Measurements from ENCODE around the gene TRAF3. TPM values are rescaled to one million over a fixed set of nuclear protein-coding genes. Genes with fewer than 3 reads are reported as not detected.

TRAF3 gene
- total RNA-seq, 1 donor from 2014 or later = 16.7 TPM

GRCh38 chr14:102758087-102758486 lies 19.2 kb upstream of the TRAF3 start:
- Mint-ChIP-seq H3K9me3 (ENCODE audit: unreplicated experiment) (peaks cover 1% of the 10 kb centered on the region), H3K27ac (ENCODE audit: unreplicated experiment) (no peak overlapping the region), H3K36me3 (ENCODE audit: unreplicated experiment) (no peaks in the 10 kb centered on the region), H3K4me1 (ENCODE audit: low read depth, unreplicated experiment) (peaks cover 15% of the 10 kb centered on the region), H3K4me3 (ENCODE audit: unreplicated experiment) (no peak overlapping the region), H3K27me3 (ENCODE audit: unreplicated experiment) (no peaks in the 10 kb centered on the region)
- DNase-seq = no peak
- TF ChIP-seq CTCF (IDR thresholded peaks at IDR 0.05; ENCODE audit: partially characterized antibody, unreplicated experiment) = no peak

- H3K4me1 Mint-ChIP-seq (ENCODE audit: low read depth, unreplicated experiment) = peaks cover 13% of the 10 kb centered on the region
- no peak for TF ChIP-seq CTCF (IDR thresholded peaks at IDR 0.05; ENCODE audit: partially characterized antibody, unreplicated experiment)
- H3K27me3 Mint-ChIP-seq (ENCODE audit: unreplicated experiment) = no peaks in the 10 kb centered on the region
- no peak overlapping the region for H3K27ac Mint-ChIP-seq (ENCODE audit: unreplicated experiment)
- no peak for DNase-seq
- no peak overlapping the region for H3K4me3 Mint-ChIP-seq (ENCODE audit: unreplicated experiment)
- H3K36me3 Mint-ChIP-seq (ENCODE audit: unreplicated experiment) = no peaks in the 10 kb centered on the region
- peaks cover 1% of the 10 kb centered on the region for H3K9me3 Mint-ChIP-seq (ENCODE audit: unreplicated experiment)
Observed at GRCh38 chr14:102759456-102760187, 17.6 kb upstream of the TRAF3 start.

GRCh38 chr14:102760496-102761193 lies 16.6 kb upstream of the TRAF3 start:
- DNase-seq = no peak
- no peaks in the 10 kb centered on the region for H3K36me3 Mint-ChIP-seq (ENCODE audit: unreplicated experiment)
- peaks cover 1% of the 10 kb centered on the region for H3K9me3 Mint-ChIP-seq (ENCODE audit: unreplicated experiment)
- no peak for TF ChIP-seq CTCF (IDR thresholded peaks at IDR 0.05; ENCODE audit: partially characterized antibody, unreplicated experiment)
- peaks cover 13% of the 10 kb centered on the region for H3K4me1 Mint-ChIP-seq (ENCODE audit: low read depth, unreplicated experiment)
- H3K27me3 Mint-ChIP-seq (ENCODE audit: unreplicated experiment) = no peaks in the 10 kb centered on the region
- no peak overlapping the region for H3K27ac Mint-ChIP-seq (ENCODE audit: unreplicated experiment)
- H3K4me3 Mint-ChIP-seq (ENCODE audit: unreplicated experiment) = no peak overlapping the region

- Mint-ChIP-seq H3K27ac (ENCODE audit: unreplicated experiment) (no peak overlapping the region), H3K27me3 (ENCODE audit: unreplicated experiment) (no peaks in the 10 kb centered on the region), H3K4me3 (ENCODE audit: unreplicated experiment) (no peak overlapping the region)
Observed at GRCh38 chr14:102761206-102761605, 16.0 kb upstream of the TRAF3 start.

More at GRCh38 chr14:102761206-102761605, 16.0 kb upstream of the TRAF3 start:
- Mint-ChIP-seq H3K36me3 (ENCODE audit: unreplicated experiment) (no peaks in the 10 kb centered on the region), H3K9me3 (ENCODE audit: unreplicated experiment) (peaks cover 1% of the 10 kb centered on the region), H3K4me1 (ENCODE audit: low read depth, unreplicated experiment) (peaks cover 13% of the 10 kb centered on the region)
- DNase-seq = no peak
- no peak for TF ChIP-seq CTCF (IDR thresholded peaks at IDR 0.05; ENCODE audit: partially characterized antibody, unreplicated experiment)
